ENCODE data around the gene ABCA7. TPM values are rescaled to one million over a fixed set of nuclear protein-coding genes. Genes with fewer than 3 reads are reported as not detected.

Gene ABCA7
- total RNA-seq, 2 donors from 2014 or later, result 6.0 to 7.0 TPM

GRCh38 chr19:1049800-1050199 lies 9.9 kb downstream of the ABCA7 start:
- no peaks in the 10 kb centered on the region for H3K4me1 ChIP-seq (ENCODE audit: control insufficient read depth in 1 of 2, low read depth in 2 of 2)
- no peaks in the 10 kb centered on the region for H3K9me3 ChIP-seq
- TF ChIP-seq CTCF (IDR thresholded peaks at IDR 0.05), result no peak
- no peaks in the 10 kb centered on the region for H3K36me3 ChIP-seq
- no peak overlapping the region for H3K4me3 ChIP-seq
- no peaks in the 10 kb centered on the region for H3K27me3 ChIP-seq (replicated peaks; ENCODE audit: insufficient read depth)
- H3K27ac ChIP-seq, result no peak overlapping the region
- DNase-seq (ENCODE audit: low spot score), result no peak
- no peak for ATAC-seq (ENCODE audit: insufficient number of reproducible peaks, low FRiP score, low read depth)

GRCh38 chr19:1050989-1051788 lies 11.3 kb downstream of the ABCA7 start:
- Histone ChIP-seq H3K9me3 (peaks cover 4% of the 10 kb centered on the region), H3K27ac (no peak overlapping the region), H3K4me3 (no peak overlapping the region), H3K27me3 (replicated peaks; ENCODE audit: insufficient read depth) (no peaks in the 10 kb centered on the region), H3K36me3 (no peaks in the 10 kb centered on the region), H3K4me1 (ENCODE audit: control insufficient read depth in 1 of 2, low read depth in 2 of 2) (no peaks in the 10 kb centered on the region)
- no peak for DNase-seq (ENCODE audit: low spot score)
- TF ChIP-seq CTCF (IDR thresholded peaks at IDR 0.05), result no peak
- ATAC-seq (ENCODE audit: insufficient number of reproducible peaks, low FRiP score, low read depth), result no peak

GRCh38 chr19:1051791-1052190 lies 11.9 kb downstream of the ABCA7 start:
- DNase-seq (ENCODE audit: low spot score) (no peak), ATAC-seq (ENCODE audit: insufficient number of reproducible peaks, low FRiP score, low read depth) (no peak)
- TF ChIP-seq CTCF (IDR thresholded peaks at IDR 0.05), result no peak
- no peaks in the 10 kb centered on the region for H3K36me3 ChIP-seq
- no peaks in the 10 kb centered on the region for H3K27me3 ChIP-seq (replicated peaks; ENCODE audit: insufficient read depth)
- H3K4me3 ChIP-seq, result no peak overlapping the region
- H3K4me1 ChIP-seq (ENCODE audit: control insufficient read depth in 1 of 2, low read depth in 2 of 2), result no peaks in the 10 kb centered on the region
- no peak overlapping the region for H3K27ac ChIP-seq
- H3K9me3 ChIP-seq, result peaks cover 10% of the 10 kb centered on the region

- no peak for TF ChIP-seq CTCF (IDR thresholded peaks at IDR 0.05)
- no peaks in the 10 kb centered on the region for H3K27me3 ChIP-seq (replicated peaks; ENCODE audit: insufficient read depth)
- ATAC-seq (ENCODE audit: insufficient number of reproducible peaks, low FRiP score, low read depth), result no peak
- no peak overlapping the region for H3K4me3 ChIP-seq
- H3K4me1 ChIP-seq (ENCODE audit: control insufficient read depth in 1 of 2, low read depth in 2 of 2), result no peaks in the 10 kb centered on the region
- peaks cover 17% of the 10 kb centered on the region for H3K9me3 ChIP-seq
- no peak overlapping the region for H3K27ac ChIP-seq
- no peaks in the 10 kb centered on the region for H3K36me3 ChIP-seq
- no peak for DNase-seq (ENCODE audit: low spot score)
These were observed 12.6 kb downstream of the ABCA7 start for GRCh38 chr19:1052349-1052975.

- Histone ChIP-seq H3K9me3 (peaks cover 24% of the 10 kb centered on the region), H3K36me3 (no peaks in the 10 kb centered on the region), H3K27ac (no peak overlapping the region), H3K4me3 (no peak overlapping the region), H3K27me3 (replicated peaks; ENCODE audit: insufficient read depth) (no peaks in the 10 kb centered on the region), H3K4me1 (ENCODE audit: control insufficient read depth in 1 of 2, low read depth in 2 of 2) (no peaks in the 10 kb centered on the region)
- DNase-seq (ENCODE audit: low spot score) (no peak), ATAC-seq (ENCODE audit: insufficient number of reproducible peaks, low FRiP score, low read depth) (no peak)
- TF ChIP-seq CTCF (IDR thresholded peaks at IDR 0.05), result no peak
These were observed 13.5 kb downstream of the ABCA7 start for GRCh38 chr19:1053176-1054101.
